ENCODE data around the gene RPUSD1.

Gene RPUSD1

DNA sequence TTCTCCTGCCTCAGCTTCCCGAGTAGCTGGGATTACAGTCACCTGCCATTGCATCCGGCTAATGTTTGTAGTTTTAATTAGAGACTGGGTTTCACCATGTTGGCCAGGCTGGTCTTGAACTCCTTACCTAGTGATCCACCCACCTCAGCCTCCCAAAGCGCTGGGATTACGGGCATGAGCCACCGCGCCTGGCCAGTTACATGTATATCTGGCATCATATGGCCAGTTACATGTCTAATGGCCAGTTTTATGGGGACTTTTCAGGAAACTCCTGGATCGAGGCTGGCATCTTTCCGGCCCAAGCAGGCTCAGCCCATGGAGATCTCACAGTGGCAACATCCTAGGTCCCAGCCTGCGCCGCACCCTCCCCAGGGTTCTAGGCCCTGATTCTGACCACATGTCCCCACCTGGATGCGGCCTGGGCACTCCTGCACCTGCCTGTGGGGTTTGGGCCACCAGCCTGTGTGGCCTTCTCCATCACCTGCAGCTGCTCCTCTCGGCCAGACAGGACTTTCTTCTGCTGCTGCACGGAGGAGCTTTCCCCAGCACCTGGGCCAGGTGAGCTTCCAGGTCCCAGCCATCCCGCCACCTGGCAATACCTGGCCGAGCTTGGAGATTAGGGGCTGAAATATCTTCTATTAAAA, 46.1 kb downstream of the RPUSD1 start:
- DNase-seq = no peak

DNA sequence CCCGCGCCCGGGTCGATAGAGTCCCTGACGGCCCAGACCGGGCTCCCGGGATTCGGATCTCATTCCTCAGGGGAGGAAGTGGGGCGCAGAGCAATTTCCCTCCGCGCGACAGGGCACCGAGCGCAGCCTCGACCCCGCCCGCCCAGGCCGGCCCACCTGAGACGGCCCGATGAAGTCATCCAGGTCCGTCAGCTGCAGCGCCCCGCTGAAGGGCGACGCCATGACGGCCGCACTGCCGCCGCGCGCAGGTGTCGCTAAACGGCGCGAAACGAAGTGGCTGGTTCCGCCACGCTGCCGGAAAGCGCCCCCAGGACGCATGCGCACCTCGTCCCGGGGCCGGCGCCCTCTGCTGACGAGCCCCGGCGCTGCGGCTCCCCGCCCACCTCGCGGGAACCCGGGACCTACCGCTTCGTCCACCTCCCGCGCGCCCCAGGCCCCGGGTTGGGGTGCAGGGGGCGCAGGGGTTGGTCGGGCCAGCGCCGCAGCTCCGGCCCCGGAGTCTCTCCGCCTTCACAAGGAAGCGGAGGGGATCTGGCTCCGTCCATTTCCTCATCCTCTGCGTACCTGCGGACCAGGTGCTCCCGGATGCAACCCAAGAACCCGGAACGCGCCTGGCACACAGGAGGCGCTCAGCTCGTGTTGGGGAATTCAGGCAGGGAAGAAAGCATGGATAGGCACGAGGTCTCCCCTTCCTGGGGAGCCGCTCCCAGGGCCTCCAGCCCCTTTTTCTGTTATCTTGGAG, 47.2 kb downstream of the RPUSD1 start, which contains the start of gene CIAO3:
CIAO3 (minus strand) TSS at position 234 of the 742 bp plus-strand sequence; CDS start at position 222, 12 bp downstream.
- peak; percentile 89 to 93 for DNase-seq

DNA sequence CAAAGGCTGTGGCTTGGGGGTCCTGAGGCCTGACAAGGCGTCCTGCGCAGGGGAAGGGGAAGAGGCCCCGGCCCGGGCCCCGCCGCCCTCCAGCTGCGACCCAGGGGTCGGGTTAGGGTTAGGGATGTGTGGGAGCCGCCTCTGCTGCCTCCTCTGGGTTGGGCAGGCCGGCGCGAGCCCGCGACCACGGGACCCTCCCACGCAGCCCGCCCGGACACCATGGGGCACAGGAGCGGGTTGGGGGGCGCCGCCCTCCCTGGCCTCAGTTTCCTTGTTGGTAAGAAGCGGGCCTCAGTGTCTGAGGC, 47.8 kb downstream of the RPUSD1 start:
- no peak for DNase-seq

DNA sequence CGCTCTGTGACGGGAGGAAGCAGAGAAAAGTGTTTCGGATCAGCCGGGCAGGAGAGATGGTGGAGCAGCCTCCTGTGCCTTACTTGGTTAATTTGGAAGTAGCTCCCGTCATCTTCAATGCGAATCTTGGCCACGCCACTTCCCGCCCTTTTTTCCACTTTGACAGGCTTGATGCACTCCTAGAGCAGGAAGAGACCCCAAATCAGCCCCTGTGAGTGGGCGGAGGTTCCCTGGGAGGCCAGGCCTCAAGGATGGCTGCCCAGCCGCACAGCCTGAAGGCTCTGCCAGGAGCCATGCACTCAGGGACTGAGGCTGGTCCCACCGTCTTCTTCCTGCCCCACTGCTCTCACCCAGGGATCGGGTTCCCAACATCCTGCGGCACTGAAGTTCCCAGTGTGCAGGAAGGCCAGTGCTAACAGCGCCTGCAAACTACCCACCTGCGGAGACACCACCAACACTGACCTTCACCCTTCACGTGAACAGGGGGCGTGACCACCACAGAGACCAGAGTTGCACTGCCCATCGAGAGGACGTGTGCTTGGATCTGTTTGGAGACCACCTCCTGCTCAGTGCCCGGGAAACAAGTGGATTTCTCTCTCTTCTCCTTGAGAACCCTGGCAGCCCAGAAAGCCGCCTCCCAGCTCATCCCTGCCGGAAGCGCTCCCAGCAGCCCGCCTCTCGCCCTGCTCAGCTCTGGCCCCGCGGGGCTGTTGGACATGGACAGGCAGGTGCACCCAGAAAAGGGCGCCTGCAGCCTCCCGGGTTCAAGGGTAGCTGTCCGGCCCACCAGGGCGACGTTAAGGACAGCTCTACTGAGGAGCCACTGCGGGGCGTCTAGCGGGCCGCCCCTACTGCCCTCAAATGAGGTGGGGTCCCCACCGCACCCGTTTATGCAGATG, 48.4 kb downstream of the RPUSD1 start:
- DNase-seq = no peak

DNA sequence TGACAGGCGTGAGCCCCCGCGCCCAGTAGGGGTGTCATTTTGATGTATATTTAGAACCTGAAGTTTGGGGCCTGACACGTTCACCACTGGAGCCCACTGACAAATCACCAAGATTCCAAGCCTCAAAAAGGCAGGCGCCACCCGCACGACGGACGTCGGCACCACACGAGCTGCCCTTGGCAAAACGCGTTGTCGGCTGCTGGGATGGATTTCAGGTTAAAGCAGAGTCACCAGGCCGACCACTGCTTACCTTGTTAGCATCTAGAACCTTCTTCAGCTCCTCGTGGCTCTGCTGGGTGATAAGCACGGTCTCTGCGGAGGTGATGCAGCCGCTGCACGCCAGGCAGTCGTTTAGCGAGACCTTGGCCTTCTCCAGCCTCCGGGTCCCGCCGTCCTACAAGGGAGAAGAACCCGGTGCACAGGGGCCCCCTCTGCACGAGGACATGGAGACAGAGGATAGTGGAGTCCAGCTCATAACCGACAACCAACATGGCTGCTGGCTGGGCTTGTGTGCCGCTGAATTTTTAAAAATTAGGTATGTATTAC, 51.2 kb downstream of the RPUSD1 start:
- DNase-seq = no peak

DNA sequence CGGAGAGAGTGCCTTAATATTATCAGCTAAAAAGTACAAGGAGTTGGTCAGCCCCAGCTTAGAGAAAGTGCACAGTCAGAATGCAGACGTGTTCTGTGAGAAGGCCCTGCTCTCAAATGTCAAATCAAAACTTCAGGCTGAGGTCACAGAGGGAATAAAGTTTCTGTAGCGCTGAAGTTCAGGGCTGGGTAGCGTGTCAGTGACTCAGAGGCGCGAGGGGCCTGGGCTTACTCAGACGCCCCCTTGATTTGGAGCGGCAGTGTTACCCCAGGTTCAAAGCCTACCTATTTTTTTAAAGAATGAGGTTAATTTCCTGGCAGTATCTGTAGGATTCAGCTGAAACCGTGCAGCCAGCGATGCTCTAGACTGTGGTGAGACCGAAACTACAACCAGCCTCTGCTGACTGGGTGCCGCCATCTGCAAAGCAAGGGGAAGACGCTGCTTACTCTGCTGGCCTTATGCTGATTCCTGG, 52.2 kb downstream of the RPUSD1 start:
- no peak for DNase-seq

DNA sequence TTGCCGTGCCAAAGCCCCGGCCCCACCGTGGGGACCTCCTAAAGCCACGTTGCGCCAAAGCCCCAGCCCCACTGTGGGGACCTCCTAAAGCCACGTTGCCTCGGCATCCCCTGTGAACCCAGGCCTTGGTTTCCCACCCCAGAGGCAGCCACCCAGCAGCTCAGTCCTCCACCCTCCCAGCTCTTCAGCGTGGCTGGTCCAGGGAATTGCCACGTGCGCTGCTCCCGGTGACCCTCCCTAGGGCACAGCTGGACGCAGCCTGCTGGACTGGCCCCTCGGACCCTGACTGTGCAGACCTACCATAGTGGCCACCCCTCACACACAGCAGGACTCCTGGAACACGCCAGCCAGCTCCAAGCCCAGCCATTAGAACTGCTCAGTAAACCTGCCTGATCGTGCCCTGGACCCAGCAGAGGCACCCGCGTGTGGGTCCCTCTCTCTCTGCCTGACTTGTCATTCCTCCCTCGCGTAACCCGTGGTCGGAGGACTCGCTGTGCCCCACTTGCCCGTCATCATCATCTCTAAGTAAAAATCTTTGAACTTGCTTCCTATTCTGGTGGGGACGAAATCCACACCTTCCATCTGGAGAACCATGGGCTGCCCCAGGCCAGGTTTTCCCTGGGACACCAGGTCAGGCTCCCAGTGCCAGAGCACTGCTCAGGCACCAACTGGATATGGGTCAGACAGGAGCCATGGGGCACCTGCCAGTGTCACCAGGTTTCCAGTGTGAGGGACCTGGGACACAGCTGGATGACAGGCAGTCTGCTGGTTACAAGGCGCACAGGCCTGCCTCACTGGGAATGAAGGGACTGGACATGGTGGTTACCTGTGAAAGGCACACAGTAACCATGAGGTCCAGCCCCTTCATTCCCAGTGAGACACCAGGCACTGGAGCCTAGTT, 53.0 kb downstream of the RPUSD1 start:
- no peak for DNase-seq

All from CD4-positive, alpha-beta T cell treated with Interleukin-4 for 1 hour (primary cell).